PFSK-1 (cell line): Measurements from ENCODE around the gene RPE65.

Experiments used
- FOXP2 ChIP-seq: optimal IDR thresholded peaks from 2 replicates; pipeline ENCODE3; 2011; ENCODE audit warnings: borderline replicate concordance, control low read depth, inconsistent platforms; ENCODE audit not compliant: insufficient read depth; ENCODE audit errors: extremely low read length, extremely low read depth
- POLR2AphosphoS5 ChIP-seq: IDR thresholded peaks from 2 replicates; pipeline ENCODE4 v1.6.1; 2012; ENCODE audit warnings: low read depth, mild to moderate bottlenecking, control low read depth, low read length, moderate library complexity
- SIN3A ChIP-seq: IDR thresholded peaks from 2 replicates; pipeline ENCODE4 v1.6.1; 2012; ENCODE audit warnings: mild to moderate bottlenecking, low read length, moderate library complexity, borderline replicate concordance; ENCODE audit not compliant: insufficient read depth
- TAF1 ChIP-seq: IDR thresholded peaks from 2 replicates; pipeline ENCODE4 v1.6.1; 2012; ENCODE audit warnings: low read length, control low read depth, borderline replicate concordance; ENCODE audit not compliant: insufficient read depth
- TF ChIP-seq, protein P1 (sequence below), 2 experiments: IDR thresholded peaks; 2 replicates each; pipeline versions ENCODE4 v1.6.1 to v1.8.0; 2011 to 2012; ENCODE audit warnings: low read depth in 2 of 2, low read length in 2 of 2, control low read depth in 1 of 2, inconsistent platforms in 1 of 2, mild to moderate bottlenecking in 1 of 2, moderate library complexity in 1 of 2; ENCODE audit not compliant: insufficient read depth in 1 of 2

DNA sequence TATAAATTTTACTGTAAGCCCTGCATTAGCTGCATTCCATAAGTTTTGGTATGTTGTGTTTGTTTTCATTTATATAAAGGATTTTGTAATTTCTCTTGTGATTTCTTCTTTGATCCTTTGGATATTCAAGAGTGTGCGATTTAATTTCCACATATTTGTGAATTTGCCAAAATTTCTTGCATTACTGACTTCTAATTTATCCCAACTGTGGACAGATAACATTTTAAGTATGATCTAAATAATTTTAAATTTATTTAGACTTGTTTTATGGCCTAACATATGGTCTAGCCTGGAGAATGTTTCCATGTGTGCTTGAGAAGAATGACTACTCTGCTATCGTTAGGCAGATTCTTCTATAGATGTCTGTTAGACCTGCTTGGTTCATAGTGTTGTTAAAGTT lies 23.2 kb downstream of the RPE65 start:
- no peak for TF ChIP-seq SIN3A
- no peak for TF ChIP-seq POLR2AphosphoS5
- TF ChIP-seq, protein P1, sequence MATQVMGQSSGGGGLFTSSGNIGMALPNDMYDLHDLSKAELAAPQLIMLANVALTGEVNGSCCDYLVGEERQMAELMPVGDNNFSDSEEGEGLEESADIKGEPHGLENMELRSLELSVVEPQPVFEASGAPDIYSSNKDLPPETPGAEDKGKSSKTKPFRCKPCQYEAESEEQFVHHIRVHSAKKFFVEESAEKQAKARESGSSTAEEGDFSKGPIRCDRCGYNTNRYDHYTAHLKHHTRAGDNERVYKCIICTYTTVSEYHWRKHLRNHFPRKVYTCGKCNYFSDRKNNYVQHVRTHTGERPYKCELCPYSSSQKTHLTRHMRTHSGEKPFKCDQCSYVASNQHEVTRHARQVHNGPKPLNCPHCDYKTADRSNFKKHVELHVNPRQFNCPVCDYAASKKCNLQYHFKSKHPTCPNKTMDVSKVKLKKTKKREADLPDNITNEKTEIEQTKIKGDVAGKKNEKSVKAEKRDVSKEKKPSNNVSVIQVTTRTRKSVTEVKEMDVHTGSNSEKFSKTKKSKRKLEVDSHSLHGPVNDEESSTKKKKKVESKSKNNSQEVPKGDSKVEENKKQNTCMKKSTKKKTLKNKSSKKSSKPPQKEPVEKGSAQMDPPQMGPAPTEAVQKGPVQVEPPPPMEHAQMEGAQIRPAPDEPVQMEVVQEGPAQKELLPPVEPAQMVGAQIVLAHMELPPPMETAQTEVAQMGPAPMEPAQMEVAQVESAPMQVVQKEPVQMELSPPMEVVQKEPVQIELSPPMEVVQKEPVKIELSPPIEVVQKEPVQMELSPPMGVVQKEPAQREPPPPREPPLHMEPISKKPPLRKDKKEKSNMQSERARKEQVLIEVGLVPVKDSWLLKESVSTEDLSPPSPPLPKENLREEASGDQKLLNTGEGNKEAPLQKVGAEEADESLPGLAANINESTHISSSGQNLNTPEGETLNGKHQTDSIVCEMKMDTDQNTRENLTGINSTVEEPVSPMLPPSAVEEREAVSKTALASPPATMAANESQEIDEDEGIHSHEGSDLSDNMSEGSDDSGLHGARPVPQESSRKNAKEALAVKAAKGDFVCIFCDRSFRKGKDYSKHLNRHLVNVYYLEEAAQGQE (IDR thresholded peaks at IDR 0.05; ENCODE audit: insufficient read depth in 1 of 2, low read depth in 2 of 2, low read length in 2 of 2), result no peak
- TF ChIP-seq TAF1, result no peak
- TF ChIP-seq FOXP2, result no peak
